Measurements from ENCODE around the gene SORBS1.

SORBS1 gene

GRCh38 chr10:95565336-95565735 lies 4.2 kb upstream of the SORBS1 start:
- no peak for DNase-seq (ENCODE audit: low read depth)

DNA sequence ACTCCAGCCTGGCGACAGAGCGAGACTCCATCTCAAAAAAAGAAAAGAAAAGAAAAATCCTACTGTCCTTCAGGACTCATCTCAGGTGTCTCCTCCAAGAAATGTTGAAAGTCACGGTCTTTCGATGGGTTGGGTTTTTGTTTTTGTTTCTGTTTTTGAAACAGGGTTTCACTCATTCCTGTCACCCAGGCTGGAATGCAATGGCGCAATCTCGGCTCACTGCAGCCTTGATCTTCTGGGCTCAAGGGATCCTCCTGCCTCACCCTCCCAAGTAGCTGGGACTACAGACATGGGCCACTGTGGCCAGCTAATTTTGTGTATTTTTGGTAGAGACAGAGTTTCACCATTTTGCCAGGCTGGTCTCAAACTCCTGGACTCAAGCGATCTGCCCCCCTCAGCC lies 3.1 kb upstream of the SORBS1 start:
- DNase-seq (ENCODE audit: low read depth): no peak

GRCh38 chr10:95562341-95562965 lies 1.3 kb upstream of the SORBS1 start:
- DNase-seq (ENCODE audit: low read depth): no peak

DNA sequence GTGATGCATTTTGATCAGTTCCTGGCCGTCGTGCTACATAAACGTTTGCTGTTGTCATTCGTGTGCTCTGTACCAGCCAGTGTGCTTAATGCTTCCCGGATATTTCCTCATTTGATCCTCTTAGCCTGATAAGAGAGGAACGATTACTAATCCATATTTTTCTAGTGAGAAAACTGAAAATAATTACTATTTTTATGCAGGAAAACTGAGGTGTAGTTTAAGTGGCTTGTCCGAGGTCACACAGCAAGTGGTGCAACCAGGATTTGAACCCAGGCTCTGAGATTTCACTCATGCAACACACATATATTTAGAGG lies 650 bp upstream of the SORBS1 start:
- DNase-seq (ENCODE audit: low read depth): no peak

GRCh38 chr10:95560278-95561176 lies 644 bp downstream of the SORBS1 start:
- peak; percentile 38 for DNase-seq (ENCODE audit: low read depth)

DNA sequence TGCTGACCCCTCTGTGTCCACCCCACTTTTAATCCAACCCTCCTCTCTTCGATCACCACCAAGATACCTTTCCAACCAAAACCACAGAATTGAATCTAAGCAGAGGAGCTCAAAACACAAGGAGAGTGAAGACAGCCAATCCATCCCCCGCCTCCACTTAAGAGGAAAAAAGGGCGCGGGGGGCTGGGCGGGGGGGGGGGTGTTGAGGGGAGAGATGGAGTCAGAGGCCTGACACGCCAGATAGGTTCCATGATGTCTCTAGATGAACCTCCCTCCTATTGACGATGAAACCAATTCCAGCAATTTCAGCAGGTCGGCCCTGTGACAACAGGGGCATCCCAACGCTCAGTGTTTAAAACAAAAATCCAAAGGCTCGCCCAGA lies 1.3 kb downstream of the SORBS1 start:
- no peak for DNase-seq (ENCODE audit: low read depth)

DNA sequence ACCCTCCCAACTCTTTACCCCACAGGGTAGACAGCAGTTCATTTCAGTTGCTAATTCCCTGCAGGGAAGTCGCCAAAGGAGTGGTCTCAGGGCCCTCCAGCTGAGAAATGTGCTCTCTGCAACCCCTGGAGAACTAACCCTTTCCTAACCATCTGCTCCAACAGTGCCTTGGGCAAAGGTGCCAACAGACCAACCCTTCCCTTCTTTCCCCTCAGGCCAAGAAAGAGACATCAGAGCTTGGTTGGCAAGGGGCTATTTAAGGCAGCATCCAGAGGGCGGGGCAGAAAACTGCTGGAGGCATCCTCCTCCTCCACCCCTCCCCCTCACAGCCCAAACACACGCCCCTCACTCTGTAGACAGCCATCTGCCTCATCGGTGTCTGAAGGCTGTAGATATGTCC lies 1.7 kb downstream of the SORBS1 start:
- no peak for DNase-seq (ENCODE audit: low read depth)

DNA sequence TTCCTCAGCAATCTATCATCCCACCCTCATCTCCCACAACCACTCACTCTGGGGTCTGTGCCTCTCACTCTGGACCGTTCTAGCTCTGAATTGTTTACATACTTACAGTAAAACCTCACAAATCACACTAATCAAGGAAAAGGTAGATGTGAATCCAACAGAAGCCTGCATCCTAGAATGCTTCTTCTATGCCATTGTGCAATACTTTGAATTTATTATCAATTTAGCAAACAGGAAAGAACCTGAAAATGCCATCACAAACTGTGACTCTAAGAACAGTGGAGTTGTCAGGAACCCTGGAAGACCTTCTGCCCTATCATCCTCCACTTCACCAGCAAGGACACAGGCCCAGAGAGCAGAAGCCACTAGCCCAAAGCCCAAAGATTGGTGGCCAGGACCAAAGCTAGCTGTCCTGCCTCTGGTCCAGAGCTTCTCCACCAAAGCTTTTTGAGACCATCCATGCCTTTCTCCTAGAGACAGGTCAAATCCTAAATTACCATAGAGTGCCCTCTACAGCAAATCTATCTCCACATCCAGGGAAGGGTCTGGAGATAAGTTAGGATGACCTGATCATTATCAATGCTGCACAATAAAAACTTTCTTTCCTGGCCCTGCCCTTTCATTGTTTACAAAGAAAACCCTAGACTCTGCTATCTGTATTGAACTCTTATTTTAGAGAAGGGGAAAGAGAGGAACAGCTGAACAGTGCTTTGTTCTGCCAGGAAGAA lies 2.4 kb downstream of the SORBS1 start:
- DNase-seq (ENCODE audit: low read depth): no peak

- DNase-seq (ENCODE audit: low read depth): no peak
Measured at GRCh38 chr10:95556994-95557767, 4.0 kb downstream of the SORBS1 start.

- DNase-seq (ENCODE audit: low read depth): no peak
Measured at GRCh38 chr10:95553674-95554073, 7.5 kb downstream of the SORBS1 start.

GRCh38 chr10:95552679-95553342 lies 8.4 kb downstream of the SORBS1 start:
- DNase-seq (ENCODE audit: low read depth): no peak

DNA sequence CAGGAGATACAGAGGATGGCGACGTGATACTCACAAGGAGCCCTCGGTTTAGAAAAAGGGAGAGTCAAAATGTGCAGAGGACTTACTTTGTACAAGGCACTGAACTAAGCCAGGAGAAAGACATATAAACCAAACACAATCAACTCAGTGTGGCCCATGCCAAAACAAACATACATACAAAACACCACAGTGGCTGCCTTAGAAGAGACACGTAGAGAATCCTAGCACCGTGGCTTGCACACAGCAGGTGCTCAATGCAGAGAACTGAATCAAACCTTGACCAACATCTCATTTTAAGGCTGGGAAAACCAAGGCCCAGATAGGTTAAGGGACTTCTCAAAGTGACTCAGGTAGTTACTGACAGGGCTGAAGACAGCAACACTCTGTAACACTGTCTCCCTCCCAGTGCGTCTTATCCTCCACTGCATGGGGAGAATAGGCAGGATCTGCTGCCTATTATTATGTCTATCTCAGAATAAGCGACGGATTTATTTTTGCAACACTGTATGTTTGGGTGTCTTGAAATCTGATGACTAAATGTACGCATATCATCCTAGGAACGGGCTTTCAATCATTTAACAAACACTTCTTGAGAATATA lies 11.0 kb downstream of the SORBS1 start:
- DNase-seq (ENCODE audit: low read depth): no peak

DNA sequence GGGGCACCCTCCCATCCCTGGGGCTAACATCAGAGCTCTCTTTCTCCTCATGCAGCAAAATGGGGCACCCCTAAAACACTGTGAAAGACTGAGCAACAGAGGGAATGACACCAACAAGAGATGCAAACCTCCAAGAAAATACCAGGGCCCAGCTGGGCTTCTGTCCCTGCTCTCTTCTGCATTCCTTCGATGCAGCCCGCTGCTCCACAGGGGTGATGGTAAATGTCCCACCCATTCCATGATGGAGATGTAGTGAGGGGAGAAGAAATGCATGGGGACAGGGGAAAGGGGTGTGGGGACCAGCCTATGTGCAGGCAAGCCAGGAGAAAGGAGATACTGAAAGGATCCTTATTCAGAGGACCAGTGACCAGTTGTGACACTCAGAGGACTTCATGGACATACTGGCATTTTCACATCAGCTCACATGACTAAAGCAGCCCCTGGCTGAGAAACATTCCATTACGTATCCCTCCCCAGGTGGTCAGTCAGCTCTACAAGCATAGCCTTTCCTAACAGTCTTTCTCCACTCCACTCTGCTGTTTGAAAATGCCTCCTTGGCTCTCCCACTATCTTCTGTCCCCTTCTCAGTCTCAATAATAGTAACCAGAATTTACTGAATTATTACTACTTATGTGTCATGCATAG lies 13.3 kb downstream of the SORBS1 start:
- no peak for DNase-seq (ENCODE audit: low read depth)

GRCh38 chr10:95547197-95547596 lies 14.0 kb downstream of the SORBS1 start:
- no peak for DNase-seq (ENCODE audit: low read depth)

DNA sequence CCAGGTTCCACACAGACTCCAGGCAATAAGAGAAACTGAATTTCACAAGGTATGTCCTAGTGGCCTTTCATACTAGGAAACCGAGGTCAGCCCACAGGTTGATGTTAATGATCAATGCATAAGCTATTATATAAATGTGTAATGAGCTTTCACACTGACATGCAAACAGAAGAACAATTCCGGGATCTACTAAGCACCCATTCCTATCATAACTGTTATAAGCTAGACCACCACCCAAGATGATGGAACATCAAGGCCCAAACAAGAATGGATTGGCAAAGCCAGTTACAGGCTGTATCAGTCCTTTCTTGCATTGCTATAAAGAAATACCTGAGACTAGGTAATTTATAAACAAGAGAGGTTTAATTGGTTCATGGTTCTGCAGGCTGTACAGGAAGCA lies 15.2 kb downstream of the SORBS1 start:
- DNase-seq (ENCODE audit: low read depth): no peak

DNA sequence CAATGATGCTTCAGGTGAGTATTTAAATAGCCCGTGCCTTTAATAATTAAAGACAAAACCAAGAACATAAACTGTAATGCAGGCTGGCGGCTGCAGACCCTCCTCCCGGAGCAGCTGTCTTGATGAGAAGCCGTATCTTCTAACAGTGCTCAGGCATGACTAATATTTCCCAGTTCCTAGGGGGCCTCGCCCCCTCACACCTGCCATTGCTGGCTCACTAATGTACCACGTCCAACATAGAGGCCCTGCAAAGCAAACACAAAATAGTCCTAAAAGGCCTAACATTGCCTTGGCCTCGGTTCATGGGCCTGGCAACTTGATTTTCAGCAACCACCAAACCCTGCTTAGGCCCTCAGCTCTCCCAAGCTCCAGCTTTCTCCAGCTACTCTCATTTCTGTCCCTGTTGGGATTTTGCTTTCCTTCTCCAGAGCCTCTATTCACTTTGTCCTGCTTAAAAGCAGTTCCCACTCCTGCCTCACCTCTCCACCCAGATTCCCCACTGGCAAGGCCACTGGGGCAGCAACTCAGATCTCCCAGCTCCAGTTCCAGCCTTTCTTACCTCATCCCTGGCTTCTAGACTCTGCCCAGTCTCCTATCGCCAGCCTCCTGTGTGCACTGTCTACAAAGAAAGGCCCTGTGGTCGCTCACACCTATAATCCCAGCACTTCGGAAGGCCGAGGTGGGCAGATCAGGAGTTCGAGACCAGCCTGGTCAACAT lies 16.2 kb downstream of the SORBS1 start:
- DNase-seq (ENCODE audit: low read depth): no peak

DNA sequence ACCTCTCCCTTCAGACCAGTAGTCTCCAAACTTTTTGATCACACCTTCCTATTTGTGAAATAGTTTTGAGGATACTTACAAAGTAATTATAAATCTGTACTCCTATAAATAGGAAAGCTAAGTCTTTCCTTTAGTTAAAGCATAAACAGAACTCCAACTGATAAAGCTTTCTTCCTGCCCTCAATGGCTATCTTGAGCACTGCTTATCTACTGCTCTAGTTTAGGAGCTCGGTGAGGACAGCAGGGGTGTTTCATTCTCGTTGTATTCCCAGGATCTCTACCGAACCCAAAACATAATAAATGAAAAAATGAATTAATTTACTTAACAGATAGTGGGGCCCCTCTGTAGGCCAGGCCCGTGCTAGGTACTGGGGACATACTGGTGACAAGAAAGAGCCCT lies 17.7 kb downstream of the SORBS1 start:
- no peak for DNase-seq (ENCODE audit: low read depth)

DNA sequence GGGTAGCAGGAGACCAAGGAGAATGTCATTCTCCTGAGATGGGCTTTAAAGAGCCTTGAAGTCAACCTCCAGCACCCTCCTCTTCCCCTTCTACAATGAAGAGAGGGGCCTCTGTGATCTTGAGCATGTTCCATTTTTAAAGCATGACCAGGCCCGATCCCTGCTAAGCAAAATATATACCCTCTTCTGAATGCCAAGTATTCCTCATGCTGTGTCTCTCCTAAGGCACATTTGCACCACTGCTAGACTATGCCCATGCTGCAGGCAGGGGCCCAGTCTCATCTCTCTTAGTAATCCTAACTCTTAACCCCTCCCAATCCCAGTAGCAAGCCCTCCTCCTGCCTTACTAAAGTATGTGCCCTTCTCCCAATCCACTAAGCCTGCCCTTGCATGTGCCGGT lies 18.4 kb downstream of the SORBS1 start:
- DNase-seq (ENCODE audit: low read depth): no peak

- DNase-seq (ENCODE audit: low read depth): no peak
Measured at GRCh38 chr10:95542330-95542729, 18.8 kb downstream of the SORBS1 start.

GRCh38 chr10:95540514-95541052 lies 20.6 kb downstream of the SORBS1 start:
- no peak for DNase-seq (ENCODE audit: low read depth)

All from amniotic epithelial cell (primary cell).